Activated CD4-positive, alpha-beta T cell treated with anti-CD3 and anti-CD28 coated beads, Interleukin-2, amount 10 ng/mL, durations not matched to agents 7 days and 5 days (primary cell): Measurements from ENCODE around the gene NFKB1. TPM values are rescaled to one million over a fixed set of nuclear protein-coding genes. Genes with fewer than 3 reads are reported as not detected.
"Not testable (repeated sequence)": the region's sequence is repeated elsewhere in the genome, so short reads cannot be mapped to it uniquely, and the experiment has no call there.

Experiments
- CTCF ChIA-PET: fragments of 350-600 bp; sonication (Branson Sonifier 250); formaldehyde crosslinking; loops from one replicate; lab custom pipeline; 2021; ENCODE audit warnings: antibody characterized with exemption; lab: Charles Lee
- POLR2A ChIA-PET: fragments of 350-600 bp; sonication (Branson Sonifier 250); formaldehyde crosslinking; loops from one replicate; lab custom pipeline; 2021; ENCODE audit warnings: antibody characterized with exemption; lab: Charles Lee
- DNase-seq: peaks from one replicate; pipeline ENCODE4 v3.0.0-alpha.2; 2020
- H3K27ac Mint-ChIP-seq: one replicate; pipeline ENCODE4 v1.8.0; 2021; ENCODE audit warnings: mild to moderate bottlenecking, moderate library complexity, mixed read lengths
- H3K27me3 Mint-ChIP-seq: one replicate; pipeline ENCODE4 v1.8.0; 2021; ENCODE audit warnings: mixed read lengths
- H3K36me3 Mint-ChIP-seq: one replicate; pipeline ENCODE4 v1.8.0; 2021; ENCODE audit warnings: low read depth, mixed read lengths
- H3K4me1 Mint-ChIP-seq: one replicate; pipeline ENCODE4 v1.8.0; 2021; ENCODE audit warnings: mixed read lengths
- H3K4me3 Mint-ChIP-seq: one replicate; pipeline ENCODE4 v1.8.0; 2021; ENCODE audit warnings: mild to moderate bottlenecking, moderate library complexity, mixed read lengths
- H3K9me3 Mint-ChIP-seq: one replicate; pipeline ENCODE4 v1.8.0; 2021; ENCODE audit warnings: mixed read lengths
- total RNA-seq, 2 experiments: library from RNA; stranded (reverse); gene quantifications; one replicate each; pipeline ENCODE4 v1.2.3, GENCODE V29; 2021

NFKB1 gene
- total RNA-seq, 2 experiments from 2014 or later: 135 to 142 TPM

- Mint-ChIP-seq H3K4me3 (peak overlapping the region; percentile 62), H3K27ac (peak overlapping the region; percentile 95), H3K9me3 (no peaks in the 10 kb centered on the region), H3K36me3 (peaks cover 92% of the 10 kb centered on the region), H3K27me3 (no peaks in the 10 kb centered on the region), H3K4me1 (peaks cover 88% of the 10 kb centered on the region)
- peak; percentile 58 for DNase-seq
- ChIA-PET POLR2A (no interaction called here), CTCF (interaction anchor here (0.6 to 2.9 kb wide), 7 partner anchors 8 to 477 kb away, joined by 3 to 7 read pairs (median 4); no protein-coding TSS in a partner anchor)
Measured at GRCh38 chr4:102612824-102613366, 111.7 kb downstream of the NFKB1 start.

GRCh38 chr4:102614801-102615200 lies 113.6 kb downstream of the NFKB1 start:
- POLR2A ChIA-PET: no interaction called here
- Mint-ChIP-seq H3K36me3 (peaks cover 82% of the 10 kb centered on the region), H3K27me3 (no peaks in the 10 kb centered on the region), H3K4me1 (peaks cover 87% of the 10 kb centered on the region), H3K9me3 (peaks cover 4% of the 10 kb centered on the region), H3K4me3 (peak overlapping the region; percentile 62), H3K27ac (peak overlapping the region; percentile 95)
- CTCF ChIA-PET: no interaction called here
- no peak for DNase-seq

GRCh38 chr4:102616636-102617035 lies 115.5 kb downstream of the NFKB1 start:
- H3K27ac Mint-ChIP-seq: peak overlapping the region; percentile 67
- ChIA-PET CTCF (interaction anchor here (1.5 to 2.2 kb wide), 2 partner anchors 10 to 11 kb away, joined by 4 to 7 read pairs; no protein-coding TSS in a partner anchor), POLR2A (no interaction called here)
- peaks cover 80% of the 10 kb centered on the region for H3K4me1 Mint-ChIP-seq
- H3K9me3 Mint-ChIP-seq: peaks cover 4% of the 10 kb centered on the region
- H3K4me3 Mint-ChIP-seq: peak overlapping the region; percentile 2
- H3K27me3 Mint-ChIP-seq: no peaks in the 10 kb centered on the region
- peaks cover 64% of the 10 kb centered on the region for H3K36me3 Mint-ChIP-seq
- DNase-seq: peak; percentile 50

GRCh38 chr4:102619021-102619420 lies 117.9 kb downstream of the NFKB1 start:
- DNase-seq, H3K9me3 Mint-ChIP-seq, H3K27me3 Mint-ChIP-seq, H3K4me3 Mint-ChIP-seq, H3K27ac Mint-ChIP-seq, POLR2A ChIA-PET: not testable (repeated sequence)
- CTCF ChIA-PET: interaction anchor here (0.9 to 1.5 kb wide), 4 partner anchors 14 to 472 kb away, joined by 3 to 4 read pairs (median 3); no protein-coding TSS in a partner anchor
- H3K4me1 Mint-ChIP-seq: peaks cover 73% of the 10 kb centered on the region
- peaks cover 40% of the 10 kb centered on the region for H3K36me3 Mint-ChIP-seq

- not testable (repeated sequence) for H3K27ac Mint-ChIP-seq, DNase-seq, H3K4me3 Mint-ChIP-seq, H3K27me3 Mint-ChIP-seq, H3K9me3 Mint-ChIP-seq
- peaks cover 73% of the 10 kb centered on the region for H3K4me1 Mint-ChIP-seq
- ChIA-PET CTCF (interaction anchor here (0.9 to 1.5 kb wide), 6 partner anchors 8 to 189 kb away, joined by 3 to 7 read pairs (median 4); no protein-coding TSS in a partner anchor), POLR2A (interaction anchor here (0.6 kb wide), 1 partner anchor 400 kb away, joined by 3 read pairs; no protein-coding TSS in a partner anchor)
- H3K36me3 Mint-ChIP-seq: peaks cover 30% of the 10 kb centered on the region
Measured at GRCh38 chr4:102619776-102620631, 118.8 kb downstream of the NFKB1 start.

- Mint-ChIP-seq H3K4me3 (no peak overlapping the region), H3K27ac (peak overlapping the region; percentile 4), H3K4me1 (peaks cover 73% of the 10 kb centered on the region)
Measured at GRCh38 chr4:102620697-102621497, 119.7 kb downstream of the NFKB1 start.

GRCh38 chr4:102623622-102624021 lies 122.5 kb downstream of the NFKB1 start:
- H3K9me3 Mint-ChIP-seq: peaks cover 1% of the 10 kb centered on the region
- H3K27ac Mint-ChIP-seq: no peak overlapping the region
- no peak overlapping the region for H3K4me3 Mint-ChIP-seq
- DNase-seq: no peak
- H3K27me3 Mint-ChIP-seq: no peaks in the 10 kb centered on the region
- ChIA-PET CTCF (interaction anchor here (1.3 to 1.5 kb wide), 2 partner anchors 175 to 468 kb away, joined by 3 to 6 read pairs; no protein-coding TSS in a partner anchor), POLR2A (no interaction called here)
- peaks cover 3% of the 10 kb centered on the region for H3K36me3 Mint-ChIP-seq
- peaks cover 73% of the 10 kb centered on the region for H3K4me1 Mint-ChIP-seq

More at GRCh38 chr4:102620697-102621497, 119.7 kb downstream of the NFKB1 start:
- no peaks in the 10 kb centered on the region for H3K27me3 Mint-ChIP-seq
- peaks cover 4% of the 10 kb centered on the region for H3K9me3 Mint-ChIP-seq
- peaks cover 23% of the 10 kb centered on the region for H3K36me3 Mint-ChIP-seq
- ChIA-PET CTCF (interaction anchor here (0.9 to 1.5 kb wide), 5 partner anchors 9 to 190 kb away, joined by 3 to 7 read pairs (median 4); no protein-coding TSS in a partner anchor), POLR2A (interaction anchor here (0.6 kb wide), 1 partner anchor 399 kb away, joined by 3 read pairs; no protein-coding TSS in a partner anchor)
- no peak for DNase-seq

- H3K27me3 Mint-ChIP-seq: no peaks in the 10 kb centered on the region
- DNase-seq: no peak
- H3K4me3 Mint-ChIP-seq: no peak overlapping the region
- CTCF ChIA-PET: interaction anchor here (0.6 to 1.5 kb wide), 6 partner anchors 11 to 467 kb away, joined by 3 to 6 read pairs (median 4); no protein-coding TSS in a partner anchor
- peaks cover 2% of the 10 kb centered on the region for H3K36me3 Mint-ChIP-seq
- peaks cover 70% of the 10 kb centered on the region for H3K4me1 Mint-ChIP-seq
- peak overlapping the region; percentile 94 for H3K27ac Mint-ChIP-seq
- POLR2A ChIA-PET: no interaction called here
- H3K9me3 Mint-ChIP-seq: no peaks in the 10 kb centered on the region
Measured at GRCh38 chr4:102624505-102624904, 123.3 kb downstream of the NFKB1 start.

GRCh38 chr4:102625232-102625930 lies 124.2 kb downstream of the NFKB1 start:
- Mint-ChIP-seq H3K36me3 (peaks cover 6% of the 10 kb centered on the region), H3K4me1 (peaks cover 72% of the 10 kb centered on the region), H3K27me3 (no peaks in the 10 kb centered on the region), H3K4me3 (peak overlapping the region; percentile 72), H3K9me3 (no peaks in the 10 kb centered on the region), H3K27ac (peak overlapping the region; percentile 94)
- ChIA-PET CTCF (interaction anchor here (0.6 to 2.5 kb wide), 12 partner anchors 9 to 1351 kb away, joined by 3 to 7 read pairs (median 4); no protein-coding TSS in a partner anchor), POLR2A (no interaction called here)
- DNase-seq: peak; percentile 82

GRCh38 chr4:102627831-102628523 lies 126.8 kb downstream of the NFKB1 start:
- Mint-ChIP-seq H3K4me3 (no peak overlapping the region), H3K4me1 (peaks cover 69% of the 10 kb centered on the region), H3K27me3 (no peaks in the 10 kb centered on the region), H3K9me3 (no peaks in the 10 kb centered on the region), H3K27ac (no peak overlapping the region), H3K36me3 (peaks cover 19% of the 10 kb centered on the region)
- POLR2A ChIA-PET: interaction anchor here (0.5 to 0.6 kb wide), 2 partner anchors 43 to 470 kb away, joined by 4 to 12 read pairs; no protein-coding TSS in a partner anchor
- CTCF ChIA-PET: interaction anchor here (0.7 to 2.5 kb wide), 3 partner anchors 11 to 61 kb away, joined by 3 to 7 read pairs (median 5); no protein-coding TSS in a partner anchor
- no peak for DNase-seq

GRCh38 chr4:102629673-102630072 lies 128.5 kb downstream of the NFKB1 start:
- DNase-seq: no peak
- Mint-ChIP-seq H3K9me3 (no peaks in the 10 kb centered on the region), H3K4me1 (peaks cover 59% of the 10 kb centered on the region), H3K27me3 (no peaks in the 10 kb centered on the region), H3K27ac (peak overlapping the region; percentile 71), H3K4me3 (no peak overlapping the region), H3K36me3 (peaks cover 27% of the 10 kb centered on the region)
- ChIA-PET CTCF (interaction anchor here (0.7 to 1.8 kb wide), 2 partner anchors 10 to 462 kb away, joined by 3 to 5 read pairs; no protein-coding TSS in a partner anchor), POLR2A (no interaction called here)
